ACHN (cell line): ENCODE measurements around the gene CCDC192.
"Not testable (repeated sequence)": the region's sequence is repeated elsewhere in the genome, so short reads cannot be mapped to it uniquely, and the experiment has no call there.

Source experiments
- DNase-seq: peaks from one replicate; pipeline ENCODE4 v3.0.0-alpha.2; 2015
- in situ Hi-C: cut with HindIII; loops from 2 replicates; pipeline ENCODE4 v1.10.0; 2017; ENCODE audit warnings: low sequenced_read_pairs, low pct_ligation_motif_present, low pct_unique_long_range_greater_than_20kb

The CCDC192 gene

GRCh38 chr5:127702926-127703561 lies at the start of gene CCDC192:
Gene CCDC192, plus strand, starts transcription at chr5:127703391. Its CDS starts 55 bp downstream, at chr5:127703446.
- no peak for DNase-seq
- in situ Hi-C loops, result no loop called here

- in situ Hi-C loops, result no loop called here
- no peak for DNase-seq
Observed at GRCh38 chr5:127656825-127657224, 46.4 kb upstream of the CCDC192 start.

GRCh38 chr5:127660047-127660733 lies 43.0 kb upstream of the CCDC192 start:
- no peak for DNase-seq
- in situ Hi-C loops, result no loop called here

- in situ Hi-C loops, result no loop called here
Observed at GRCh38 chr5:127664093-127664492, 39.1 kb upstream of the CCDC192 start.

GRCh38 chr5:127665641-127666040 lies 37.5 kb upstream of the CCDC192 start:
- no peak for DNase-seq
- in situ Hi-C loops, result no loop called here

More at GRCh38 chr5:127664093-127664492, 39.1 kb upstream of the CCDC192 start:
- DNase-seq, result no peak

GRCh38 chr5:127666043-127666716 lies 37.0 kb upstream of the CCDC192 start:
- DNase-seq, result no peak

GRCh38 chr5:127667926-127668325 lies 35.3 kb upstream of the CCDC192 start:
- DNase-seq, result no peak
- in situ Hi-C loops, result no loop called here

More at GRCh38 chr5:127666043-127666716, 37.0 kb upstream of the CCDC192 start:
- in situ Hi-C loops, result no loop called here

GRCh38 chr5:127671218-127671617 lies 32.0 kb upstream of the CCDC192 start:
- no peak for DNase-seq
- in situ Hi-C loops, result no loop called here

GRCh38 chr5:127673117-127673800 lies 29.9 kb upstream of the CCDC192 start:
- no peak for DNase-seq
- in situ Hi-C loops, result no loop called here

GRCh38 chr5:127676951-127677350 lies 26.2 kb upstream of the CCDC192 start:
- DNase-seq, in situ Hi-C loops: not testable (repeated sequence)

GRCh38 chr5:127679691-127680330 lies 23.4 kb upstream of the CCDC192 start:
- in situ Hi-C loops, DNase-seq: not testable (repeated sequence)

GRCh38 chr5:127680595-127680994 lies 22.6 kb upstream of the CCDC192 start:
- in situ Hi-C loops, result no loop called here
- DNase-seq, result no peak

GRCh38 chr5:127683008-127683407 lies 20.2 kb upstream of the CCDC192 start:
- no peak for DNase-seq
- in situ Hi-C loops, result no loop called here

- in situ Hi-C loops, result no loop called here
- DNase-seq, result no peak
Observed at GRCh38 chr5:127684726-127685467, 18.3 kb upstream of the CCDC192 start.

- in situ Hi-C loops, result no loop called here
- no peak for DNase-seq
Observed at GRCh38 chr5:127685662-127686061, 17.5 kb upstream of the CCDC192 start.

- in situ Hi-C loops, result no loop called here
- DNase-seq, result no peak
Observed at GRCh38 chr5:127686424-127686823, 16.8 kb upstream of the CCDC192 start.

- no peak for DNase-seq
- in situ Hi-C loops, result no loop called here
Observed at GRCh38 chr5:127694518-127695171, 8.5 kb upstream of the CCDC192 start.
